ENCODE data around the gene SHISAL2A.
A peak's percentile ranks its signal among the peaks of the same experiment; 100 is the strongest.

SHISAL2A gene

GRCh38 chr1:52660807-52661206 lies 27.8 kb downstream of the SHISAL2A start:
- DNase-seq, result no peak
- H3K27me3 Mint-ChIP-seq, result no peaks in the 10 kb centered on the region
- no peaks in the 10 kb centered on the region for H3K9me3 Mint-ChIP-seq
- H3K4me1 Mint-ChIP-seq (ENCODE audit: low read depth), result peaks cover 32% of the 10 kb centered on the region
- H3K27ac Mint-ChIP-seq, result peak overlapping the region; percentile 92
- peaks cover 21% of the 10 kb centered on the region for H3K36me3 Mint-ChIP-seq (ENCODE audit: low read depth)
- no peak overlapping the region for H3K4me3 Mint-ChIP-seq

- no peak overlapping the region for H3K27ac Mint-ChIP-seq
- no peak overlapping the region for H3K4me3 Mint-ChIP-seq
These were observed 29.8 kb downstream of the SHISAL2A start for GRCh38 chr1:52662645-52663313.

GRCh38 chr1:52663716-52664115 lies 30.7 kb downstream of the SHISAL2A start:
- H3K27me3 Mint-ChIP-seq, result no peaks in the 10 kb centered on the region
- H3K9me3 Mint-ChIP-seq, result no peaks in the 10 kb centered on the region
- peaks cover 22% of the 10 kb centered on the region for H3K4me1 Mint-ChIP-seq (ENCODE audit: low read depth)
- no peak overlapping the region for H3K4me3 Mint-ChIP-seq
- H3K27ac Mint-ChIP-seq, result no peak overlapping the region
- no peak for DNase-seq
- H3K36me3 Mint-ChIP-seq (ENCODE audit: low read depth), result peaks cover 20% of the 10 kb centered on the region

More at GRCh38 chr1:52662645-52663313, 29.8 kb downstream of the SHISAL2A start:
- no peak for DNase-seq
- Mint-ChIP-seq H3K4me1 (ENCODE audit: low read depth) (peaks cover 27% of the 10 kb centered on the region), H3K27me3 (no peaks in the 10 kb centered on the region), H3K9me3 (no peaks in the 10 kb centered on the region), H3K36me3 (ENCODE audit: low read depth) (peaks cover 13% of the 10 kb centered on the region)

GRCh38 chr1:52665006-52665941 lies 32.3 kb downstream of the SHISAL2A start:
- DNase-seq, result no peak
- H3K36me3 Mint-ChIP-seq (ENCODE audit: low read depth), result peaks cover 27% of the 10 kb centered on the region
- H3K27ac Mint-ChIP-seq, result no peak overlapping the region
- no peak overlapping the region for H3K4me3 Mint-ChIP-seq
- H3K9me3 Mint-ChIP-seq, result no peaks in the 10 kb centered on the region
- H3K27me3 Mint-ChIP-seq, result no peaks in the 10 kb centered on the region
- H3K4me1 Mint-ChIP-seq (ENCODE audit: low read depth), result peaks cover 6% of the 10 kb centered on the region

GRCh38 chr1:52667290-52667689 lies 34.3 kb downstream of the SHISAL2A start:
- no peaks in the 10 kb centered on the region for H3K9me3 Mint-ChIP-seq
- H3K27me3 Mint-ChIP-seq, result no peaks in the 10 kb centered on the region
- no peak overlapping the region for H3K27ac Mint-ChIP-seq
- H3K4me1 Mint-ChIP-seq (ENCODE audit: low read depth), result no peaks in the 10 kb centered on the region
- DNase-seq, result no peak
- peaks cover 26% of the 10 kb centered on the region for H3K36me3 Mint-ChIP-seq (ENCODE audit: low read depth)
- no peak overlapping the region for H3K4me3 Mint-ChIP-seq

- H3K9me3 Mint-ChIP-seq, result no peaks in the 10 kb centered on the region
- H3K36me3 Mint-ChIP-seq (ENCODE audit: low read depth), result peaks cover 26% of the 10 kb centered on the region
These were observed 35.0 kb downstream of the SHISAL2A start for GRCh38 chr1:52667984-52668383.

GRCh38 chr1:52668711-52669110 lies 35.7 kb downstream of the SHISAL2A start:
- Mint-ChIP-seq H3K9me3 (no peaks in the 10 kb centered on the region), H3K4me3 (no peak overlapping the region), H3K4me1 (ENCODE audit: low read depth) (peaks cover under 1% of the 10 kb centered on the region), H3K36me3 (ENCODE audit: low read depth) (peaks cover 31% of the 10 kb centered on the region), H3K27ac (no peak overlapping the region), H3K27me3 (no peaks in the 10 kb centered on the region)
- no peak for DNase-seq

More at GRCh38 chr1:52667984-52668383, 35.0 kb downstream of the SHISAL2A start:
- Mint-ChIP-seq H3K27me3 (no peaks in the 10 kb centered on the region), H3K27ac (no peak overlapping the region), H3K4me3 (no peak overlapping the region), H3K4me1 (ENCODE audit: low read depth) (no peaks in the 10 kb centered on the region)
- no peak for DNase-seq

GRCh38 chr1:52669696-52670095 lies 36.7 kb downstream of the SHISAL2A start:
- Mint-ChIP-seq H3K27me3 (no peaks in the 10 kb centered on the region), H3K4me1 (ENCODE audit: low read depth) (peaks cover 8% of the 10 kb centered on the region), H3K27ac (no peak overlapping the region), H3K36me3 (ENCODE audit: low read depth) (peaks cover 36% of the 10 kb centered on the region), H3K4me3 (no peak overlapping the region), H3K9me3 (no peaks in the 10 kb centered on the region)
- DNase-seq, result no peak

- peaks cover 40% of the 10 kb centered on the region for H3K36me3 Mint-ChIP-seq (ENCODE audit: low read depth)
- H3K4me1 Mint-ChIP-seq (ENCODE audit: low read depth), result peaks cover 12% of the 10 kb centered on the region
- H3K9me3 Mint-ChIP-seq, result no peaks in the 10 kb centered on the region
These were observed 37.6 kb downstream of the SHISAL2A start for GRCh38 chr1:52670604-52671003.

GRCh38 chr1:52672946-52673345 lies 40.0 kb downstream of the SHISAL2A start:
- no peak for DNase-seq
- no peaks in the 10 kb centered on the region for H3K27me3 Mint-ChIP-seq
- H3K27ac Mint-ChIP-seq, result peak overlapping the region; percentile 15
- no peaks in the 10 kb centered on the region for H3K9me3 Mint-ChIP-seq
- peaks cover 39% of the 10 kb centered on the region for H3K36me3 Mint-ChIP-seq (ENCODE audit: low read depth)
- peaks cover 12% of the 10 kb centered on the region for H3K4me1 Mint-ChIP-seq (ENCODE audit: low read depth)
- no peak overlapping the region for H3K4me3 Mint-ChIP-seq

More at GRCh38 chr1:52670604-52671003, 37.6 kb downstream of the SHISAL2A start:
- no peaks in the 10 kb centered on the region for H3K27me3 Mint-ChIP-seq
- H3K27ac Mint-ChIP-seq, result no peak overlapping the region
- no peak overlapping the region for H3K4me3 Mint-ChIP-seq
- no peak for DNase-seq

- Mint-ChIP-seq H3K27me3 (no peaks in the 10 kb centered on the region), H3K27ac (no peak overlapping the region), H3K36me3 (ENCODE audit: low read depth) (peaks cover 33% of the 10 kb centered on the region), H3K9me3 (no peaks in the 10 kb centered on the region), H3K4me1 (ENCODE audit: low read depth) (peaks cover 12% of the 10 kb centered on the region), H3K4me3 (no peak overlapping the region)
- DNase-seq, result no peak
These were observed 40.5 kb downstream of the SHISAL2A start for GRCh38 chr1:52673513-52673912.

GRCh38 chr1:52674497-52675384 lies 41.8 kb downstream of the SHISAL2A start:
- DNase-seq, result no peak
- H3K4me3 Mint-ChIP-seq, result no peak overlapping the region
- peak overlapping the region; percentile 66 for H3K27ac Mint-ChIP-seq
- H3K36me3 Mint-ChIP-seq (ENCODE audit: low read depth), result peaks cover 26% of the 10 kb centered on the region
- H3K9me3 Mint-ChIP-seq, result no peaks in the 10 kb centered on the region
- no peaks in the 10 kb centered on the region for H3K27me3 Mint-ChIP-seq
- peaks cover 12% of the 10 kb centered on the region for H3K4me1 Mint-ChIP-seq (ENCODE audit: low read depth)

- Mint-ChIP-seq H3K4me3 (no peak overlapping the region), H3K4me1 (ENCODE audit: low read depth) (peaks cover 12% of the 10 kb centered on the region), H3K27ac (no peak overlapping the region), H3K27me3 (no peaks in the 10 kb centered on the region), H3K36me3 (ENCODE audit: low read depth) (peaks cover 18% of the 10 kb centered on the region), H3K9me3 (no peaks in the 10 kb centered on the region)
- no peak for DNase-seq
These were observed 43.4 kb downstream of the SHISAL2A start for GRCh38 chr1:52676249-52676903.

All from activated T-cell treated with anti-CD3 and anti-CD28 coated beads, Interleukin-2, amount 50 U/mL, for 24 hours (primary cell).